ENCODE measurements around the gene MIF4GD.
A peak's percentile ranks its signal among the peaks of the same experiment; 100 is the strongest.
"Not testable (repeated sequence)": the region's sequence is repeated elsewhere in the genome, so short reads cannot be mapped to it uniquely, and the experiment has no call there.

Gene MIF4GD

DNA sequence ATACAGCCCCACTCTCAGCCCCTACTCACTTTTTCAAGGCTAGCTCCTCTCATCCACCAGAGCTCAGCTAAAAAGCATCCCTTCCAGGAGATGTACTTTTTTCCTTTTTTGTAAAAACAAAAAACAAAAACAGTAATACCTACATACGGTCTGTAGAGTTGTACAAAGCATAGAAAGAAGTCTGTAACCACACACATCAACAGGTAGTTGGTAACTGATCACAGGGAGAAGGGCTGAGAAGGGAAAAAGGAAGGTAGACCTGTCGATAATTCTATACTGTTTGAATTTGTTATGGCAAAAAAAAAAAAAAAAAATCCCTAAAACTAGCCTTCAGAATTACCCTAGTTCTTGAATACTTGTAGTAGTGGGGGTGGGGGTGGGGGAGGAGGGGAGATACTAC, 17.3 kb upstream of the MIF4GD start:
- no peak for DNase-seq

DNA sequence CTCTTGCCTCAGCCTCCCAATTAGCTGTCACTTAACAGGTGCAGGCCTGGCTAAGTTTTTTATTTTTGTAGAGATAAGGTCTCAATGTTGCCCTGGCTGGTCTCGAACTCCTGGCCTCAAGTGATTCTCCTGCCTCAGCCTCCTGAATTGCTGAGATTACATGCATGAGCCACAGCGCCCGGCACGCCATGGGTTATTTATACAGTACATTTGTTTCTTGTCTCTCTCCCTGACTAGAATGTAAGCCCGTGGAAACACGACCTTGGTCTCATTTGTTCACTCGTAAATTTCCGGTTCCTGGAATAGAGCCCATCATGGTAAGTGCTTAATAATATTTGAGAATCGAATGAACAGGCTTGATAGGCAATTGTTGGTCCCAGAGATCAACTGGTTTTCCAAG, 16.2 kb upstream of the MIF4GD start:
- DNase-seq: no peak

DNA sequence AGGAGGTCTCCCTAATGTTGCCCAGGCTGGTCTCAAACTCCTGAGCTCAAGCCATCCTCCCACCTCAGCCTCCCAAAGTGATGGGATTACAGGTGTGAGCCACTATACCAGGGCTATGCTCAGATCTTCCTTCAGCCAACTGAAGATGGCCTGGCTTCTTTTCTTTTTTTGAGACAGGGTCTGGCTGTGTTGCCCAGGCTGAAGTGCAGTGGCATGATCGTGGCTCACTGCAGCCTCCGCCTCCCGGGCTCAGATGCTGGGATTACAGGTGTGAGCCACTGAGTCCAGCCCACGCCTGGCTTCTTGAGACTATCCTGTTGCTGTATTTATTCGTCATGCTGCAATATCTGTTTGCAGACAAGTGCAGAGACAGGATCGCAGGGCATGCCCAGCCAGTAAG, 14.1 kb upstream of the MIF4GD start:
- DNase-seq: no peak

DNA sequence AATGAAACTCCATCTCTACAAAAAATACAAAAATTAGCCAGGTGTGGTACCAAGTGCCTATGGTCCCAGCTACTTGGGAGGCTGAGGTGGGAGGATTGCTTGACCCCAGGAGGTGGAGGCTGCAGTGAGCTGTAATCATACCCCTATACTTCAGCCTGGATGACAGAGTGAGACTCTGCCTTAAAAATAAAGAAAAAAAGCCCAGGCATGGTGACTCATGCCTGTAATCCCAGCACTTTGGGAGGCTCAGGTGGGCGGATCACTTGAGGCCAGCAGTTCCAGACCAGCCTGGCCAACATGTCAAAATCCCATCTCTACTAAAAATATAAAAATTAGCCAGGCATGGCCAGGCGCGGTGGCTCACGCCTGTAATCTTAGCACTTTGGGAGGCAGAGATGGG, 9.2 kb upstream of the MIF4GD start:
- DNase-seq: not testable (repeated sequence)

DNA sequence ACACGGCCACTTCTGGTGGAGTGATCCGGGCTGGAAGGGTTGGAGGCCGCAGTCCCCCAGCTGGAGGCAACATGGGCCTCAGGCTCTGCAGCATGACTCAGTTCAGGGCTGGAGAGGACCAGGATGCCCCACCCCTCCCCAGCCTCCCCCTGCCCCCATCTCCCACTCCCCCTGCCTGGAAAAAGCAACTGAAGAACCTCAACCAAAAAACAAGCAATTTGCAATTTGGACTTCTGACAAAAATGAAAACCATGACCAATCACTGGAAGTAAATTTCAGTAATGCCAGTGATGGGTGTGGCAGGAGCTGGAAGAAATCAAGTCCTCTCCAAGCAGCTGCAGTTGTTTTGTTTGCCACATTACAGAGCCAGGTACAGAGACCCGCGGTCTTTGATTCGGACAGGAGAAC, 6.6 kb upstream of the MIF4GD start:
- DNase-seq: no peak

DNA sequence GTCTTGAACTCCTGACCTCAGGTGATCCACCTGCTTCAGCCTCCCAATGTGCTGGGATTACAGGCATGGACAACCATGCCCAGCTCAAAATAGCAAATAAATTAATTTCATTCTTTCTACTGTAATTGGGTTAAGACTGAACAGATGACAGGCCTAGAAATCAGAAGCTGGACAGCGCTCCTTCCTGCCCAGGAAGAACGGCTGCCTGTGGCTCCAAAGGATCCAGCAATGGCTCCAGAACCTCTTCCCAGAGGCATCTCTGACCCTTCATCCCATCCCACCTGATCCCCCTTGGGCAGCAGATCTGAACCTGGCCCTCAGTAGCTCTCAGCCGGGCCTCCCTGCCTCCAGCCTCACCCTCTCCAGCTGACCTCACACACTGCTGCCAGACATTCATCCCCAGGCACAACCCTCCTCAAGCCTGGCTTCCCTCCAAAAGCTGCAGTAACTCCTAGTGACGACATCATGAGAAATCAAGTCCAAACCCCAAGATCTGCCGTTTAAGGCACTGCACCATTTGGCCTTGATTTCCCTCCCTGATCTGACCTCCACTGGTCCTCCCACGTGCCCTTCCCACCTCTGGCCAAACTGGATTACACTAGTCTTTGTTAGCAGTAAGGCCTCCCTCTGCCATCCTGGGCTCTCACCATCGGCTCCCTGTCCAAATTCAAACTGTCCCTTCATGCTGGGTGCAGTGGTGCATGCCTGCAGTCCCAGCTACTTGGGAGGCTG, 3.1 kb upstream of the MIF4GD start:
- no peak for DNase-seq

DNA sequence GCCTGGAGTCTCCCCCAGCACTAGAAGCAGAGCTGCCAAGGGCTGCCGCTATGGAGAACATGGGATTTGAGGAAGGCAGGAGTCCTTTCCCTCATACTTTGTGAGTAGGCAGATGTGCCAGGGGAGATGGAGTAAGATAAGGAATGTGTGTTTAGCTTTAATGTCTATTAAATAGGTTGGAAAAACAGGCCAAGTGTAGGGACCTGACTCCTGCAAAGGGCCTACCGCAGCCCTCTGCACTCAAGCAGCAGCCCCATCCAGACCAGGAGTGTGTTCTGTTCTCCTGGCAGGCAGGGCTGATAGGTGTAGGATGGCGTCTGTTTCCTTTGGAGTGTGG, 1.8 kb upstream of the MIF4GD start:
- no peak for DNase-seq

DNA sequence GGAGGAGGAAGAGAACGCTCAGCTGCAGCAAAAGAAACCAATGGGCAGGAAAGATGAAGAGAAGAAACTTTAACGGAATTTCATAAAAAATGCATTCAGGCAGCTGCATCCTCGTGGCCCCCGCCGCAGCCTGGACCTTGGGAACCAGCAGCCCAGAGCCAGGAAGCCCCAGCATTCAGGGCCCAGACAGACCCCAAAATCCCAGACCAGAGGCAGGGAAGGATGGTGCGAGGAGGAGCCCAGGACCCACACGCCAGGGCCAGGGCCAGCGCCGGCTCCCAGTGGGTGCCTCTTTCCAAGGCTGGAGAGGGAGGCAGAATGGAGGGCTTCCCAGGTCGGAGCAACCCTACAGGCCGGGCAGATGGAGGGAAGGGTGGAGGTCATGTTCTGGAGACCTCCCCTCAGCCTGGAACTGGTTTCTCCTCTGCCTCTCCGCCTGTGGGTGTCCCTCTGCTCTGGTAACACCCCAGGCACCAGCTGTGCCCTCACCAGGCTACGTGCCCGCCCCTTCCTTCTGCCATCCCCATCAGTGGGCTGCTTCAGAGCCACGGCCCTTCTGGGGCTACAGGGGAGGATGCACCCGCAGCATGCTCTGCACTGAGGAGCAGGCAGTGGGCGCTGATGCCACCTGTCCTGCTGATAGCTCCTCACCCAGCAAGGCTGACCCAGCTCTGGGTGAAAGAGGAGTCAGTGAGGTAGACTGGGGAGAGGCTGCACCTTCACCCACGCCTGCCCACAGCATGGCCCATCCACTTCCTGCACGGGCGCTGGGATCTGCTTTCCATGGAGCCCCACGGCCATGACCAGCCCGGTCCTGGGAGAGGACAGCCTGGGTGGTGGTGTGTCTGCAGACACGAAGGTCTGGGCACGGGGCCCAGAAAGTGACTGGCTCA, 1.2 kb upstream of the MIF4GD start:
- DNase-seq: no peak

DNA sequence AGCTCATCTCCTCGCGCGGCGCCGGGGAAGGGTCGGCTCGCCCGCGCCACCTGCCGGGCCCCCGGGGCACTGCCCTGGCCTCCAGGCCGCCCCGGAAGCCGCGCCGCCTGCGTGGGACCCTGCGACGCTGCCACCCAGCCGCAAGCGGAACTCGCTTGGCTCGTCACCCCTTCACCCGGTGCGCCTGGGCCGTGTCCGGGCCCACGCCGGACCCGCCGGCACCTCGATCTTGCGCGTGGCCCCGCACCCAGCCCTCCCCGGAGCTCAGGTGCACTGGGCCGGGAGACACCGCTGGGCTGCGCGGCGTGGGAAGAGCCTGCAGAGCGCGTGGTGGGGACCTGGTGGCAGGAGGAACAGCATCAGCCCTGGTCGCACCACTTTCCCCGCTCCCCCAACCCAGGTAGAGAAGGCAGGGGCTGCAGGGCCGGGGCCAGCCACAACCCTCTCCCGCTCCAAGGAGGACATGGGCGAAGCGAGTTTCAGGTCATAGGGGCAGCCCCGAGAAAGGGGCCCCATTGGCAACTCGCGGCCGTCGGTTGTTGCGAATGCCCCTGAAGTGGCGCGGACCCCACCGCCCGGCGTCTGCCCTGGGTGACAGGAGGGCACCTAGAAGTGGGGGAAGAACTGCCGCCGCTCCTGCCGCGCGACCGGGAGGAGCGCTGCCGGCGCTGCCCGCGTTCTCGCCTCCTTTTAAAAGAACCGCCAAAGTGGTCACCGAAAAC, 363 bp upstream of the MIF4GD start:
- DNase-seq: peak in 1 of 2 experiments; percentile 55

DNA sequence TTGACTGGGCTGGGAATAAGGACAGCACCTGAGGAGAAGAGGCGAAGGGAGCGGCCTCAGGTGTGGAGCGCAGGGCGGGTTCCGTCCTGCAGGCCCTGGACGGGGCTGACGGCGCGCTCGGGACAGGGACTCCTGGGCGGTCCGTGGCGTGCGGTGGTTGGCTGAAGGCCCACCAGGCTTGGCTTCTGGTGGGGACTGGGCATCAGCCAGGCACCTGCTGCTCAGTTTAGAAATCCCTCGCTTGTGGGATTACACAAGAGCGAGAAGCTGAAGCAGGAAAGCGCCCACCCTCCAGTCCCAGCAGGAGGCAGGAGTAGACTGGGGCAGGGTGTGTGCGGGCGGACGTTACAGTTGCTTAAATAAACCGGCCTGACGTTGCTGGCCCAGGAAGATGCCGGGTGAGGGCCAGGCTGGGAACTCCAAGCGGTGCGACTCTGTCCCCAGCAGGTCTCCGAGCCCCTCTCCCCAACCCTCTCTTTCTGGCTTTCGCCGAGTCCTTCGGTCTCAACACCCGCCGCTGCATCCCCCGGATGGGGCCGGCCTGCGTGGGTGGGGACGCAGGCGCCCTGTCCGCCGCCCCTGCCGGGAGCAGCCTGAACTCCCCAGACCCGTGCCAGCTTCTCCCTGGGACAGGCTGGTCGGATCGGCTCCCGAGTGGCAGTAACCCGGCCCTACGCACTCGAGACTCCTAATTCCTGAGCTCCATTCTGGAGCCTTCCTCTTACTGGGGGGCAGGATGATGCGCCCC, 639 bp downstream of the MIF4GD start:
- peak in 1 of 2 experiments; percentile 29 for DNase-seq

DNA sequence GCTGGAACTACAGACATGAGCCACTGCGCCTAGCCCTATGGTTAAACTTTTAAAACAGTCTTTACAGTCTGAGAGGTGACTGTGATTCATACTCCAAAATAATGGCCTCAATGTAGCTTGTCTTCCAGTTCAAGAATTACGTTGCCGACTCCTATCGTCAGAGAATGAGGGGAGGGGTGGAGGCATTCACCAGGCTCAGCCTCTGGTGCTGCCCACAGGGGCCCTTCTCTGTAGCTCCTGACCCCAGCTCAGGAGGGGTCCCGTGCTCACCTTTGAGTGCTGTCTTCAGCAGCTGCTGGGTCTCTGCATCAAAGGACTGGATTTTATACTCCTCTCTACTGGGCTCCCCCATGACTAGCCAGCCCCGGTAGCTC, 1.2 kb downstream of the MIF4GD start:
- DNase-seq: no peak

DNA sequence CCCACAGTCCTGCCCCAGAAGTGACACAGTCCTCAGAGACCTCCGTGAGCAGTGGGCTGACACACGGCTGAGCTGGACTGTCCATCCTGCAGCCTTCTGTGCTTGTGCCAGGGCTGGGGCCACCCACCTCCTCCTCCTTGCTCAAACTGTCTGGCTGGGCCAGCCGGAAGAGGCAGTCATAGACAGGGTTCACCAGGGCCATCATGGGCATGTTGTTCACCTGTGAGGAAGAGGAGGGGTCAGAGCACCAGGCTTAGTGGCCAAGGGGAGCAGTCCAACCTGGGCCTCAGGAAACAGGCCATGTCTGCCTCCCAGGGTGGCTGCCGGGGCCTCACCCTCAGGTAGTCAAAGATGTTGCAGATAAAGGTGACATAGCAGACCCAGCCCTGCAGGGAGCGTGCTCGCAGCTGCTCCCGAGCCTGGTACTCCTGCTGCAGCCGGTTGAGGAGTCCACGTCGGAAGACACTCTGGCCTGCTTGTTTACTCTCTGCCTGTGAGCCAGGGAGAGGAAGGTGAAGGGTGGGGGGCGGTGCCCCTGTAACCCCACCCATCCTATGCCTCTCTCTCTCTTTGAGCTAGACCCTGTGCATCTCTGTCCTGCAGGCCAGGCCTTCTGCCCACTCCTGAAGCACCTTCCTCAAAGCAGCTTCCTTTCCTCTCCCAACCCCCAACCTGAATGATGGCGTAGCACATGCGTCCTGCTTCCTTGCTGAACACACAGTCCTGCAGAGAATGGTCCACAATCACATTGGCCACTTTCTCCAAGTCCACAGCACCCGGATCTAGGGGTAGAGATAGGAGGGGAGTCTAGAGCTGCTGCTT, 3.4 kb downstream of the MIF4GD start:
- no peak for DNase-seq

DNA sequence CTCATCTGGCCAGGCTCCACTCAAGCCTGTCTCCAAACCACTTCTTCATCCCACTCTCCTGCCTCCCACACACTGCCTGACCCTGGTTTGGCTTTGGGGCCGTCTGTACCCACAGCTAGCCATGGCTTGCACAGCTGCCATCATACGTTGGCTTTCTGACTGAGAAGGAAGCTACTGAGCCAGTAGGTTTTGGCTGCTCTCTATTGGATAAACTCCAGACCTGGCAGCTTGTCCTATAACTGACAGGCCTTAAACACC, 3.9 kb downstream of the MIF4GD start:
- DNase-seq: no peak

DNA sequence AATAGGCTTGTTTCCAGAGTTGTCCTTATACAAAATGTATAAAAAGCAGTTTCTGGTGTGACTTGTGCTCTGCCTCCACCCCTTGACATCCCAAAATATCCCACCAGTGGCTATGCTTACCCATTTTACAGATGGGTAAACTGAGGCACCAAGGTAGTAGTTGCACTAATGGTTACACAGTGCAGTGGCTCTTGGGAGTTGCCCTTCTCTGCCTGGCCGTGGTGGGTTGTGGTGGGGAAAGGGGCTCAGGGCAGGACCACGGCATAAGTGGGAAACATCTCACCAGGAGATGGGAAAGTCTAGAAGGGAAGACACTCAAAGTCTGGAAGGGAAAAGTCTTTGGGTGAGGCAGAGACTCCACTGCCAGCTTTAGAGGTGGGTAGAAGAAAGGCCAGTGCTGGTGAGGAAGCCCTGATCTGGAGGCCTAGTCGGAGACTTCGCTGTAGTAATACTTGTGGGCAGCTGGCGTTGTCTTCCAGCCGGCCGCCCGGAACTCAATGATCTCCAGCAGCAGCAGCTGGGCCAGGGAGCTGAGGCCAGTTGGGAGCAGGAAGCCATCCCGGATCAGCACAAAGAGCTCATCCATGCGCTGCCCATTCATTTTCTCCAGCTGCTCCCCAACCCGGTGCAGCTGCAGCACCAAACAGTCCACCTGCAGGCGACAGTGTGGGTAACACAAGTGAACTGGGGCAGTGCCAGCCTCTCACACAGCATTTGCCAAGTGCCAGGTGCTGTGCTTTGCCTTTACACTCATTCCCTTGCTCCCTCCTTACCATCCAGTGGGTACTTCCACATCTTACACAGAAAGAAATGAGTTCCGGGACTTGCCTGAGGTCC, 4.5 kb downstream of the MIF4GD start:
- no peak for DNase-seq

DNA sequence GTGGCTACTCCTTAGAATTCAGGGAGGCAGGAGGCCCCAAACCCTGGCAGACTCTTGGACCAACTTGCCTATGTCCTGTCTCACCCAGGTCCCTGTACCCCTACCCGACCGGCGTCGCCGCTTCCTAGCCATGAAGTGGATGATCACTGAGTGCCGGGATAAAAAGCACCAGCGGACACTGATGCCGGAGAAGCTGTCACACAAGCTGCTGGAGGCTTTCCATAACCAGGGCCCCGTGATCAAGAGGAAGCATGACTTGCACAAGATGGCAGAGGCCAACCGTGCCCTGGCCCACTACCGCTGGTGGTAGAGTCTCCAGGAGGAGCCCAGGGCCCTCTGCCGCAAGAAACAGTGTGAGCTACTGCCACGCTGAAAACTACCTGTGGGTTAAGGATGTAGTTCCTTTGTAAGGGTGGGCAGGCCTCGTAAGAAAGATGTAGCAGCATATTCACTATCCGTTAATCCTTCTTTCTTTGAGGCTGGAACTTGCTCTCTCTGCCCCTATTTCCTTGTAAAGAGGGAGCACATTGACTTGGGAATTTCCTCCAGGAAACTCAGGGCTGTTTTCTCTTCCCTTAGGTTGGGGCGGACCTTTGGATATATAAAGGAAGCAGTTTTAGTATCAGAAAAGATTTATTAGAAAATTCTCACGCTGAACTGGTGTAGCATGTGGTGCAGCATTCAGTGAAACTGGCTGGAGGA, 5.3 kb downstream of the MIF4GD start:
- no peak for DNase-seq

DNA sequence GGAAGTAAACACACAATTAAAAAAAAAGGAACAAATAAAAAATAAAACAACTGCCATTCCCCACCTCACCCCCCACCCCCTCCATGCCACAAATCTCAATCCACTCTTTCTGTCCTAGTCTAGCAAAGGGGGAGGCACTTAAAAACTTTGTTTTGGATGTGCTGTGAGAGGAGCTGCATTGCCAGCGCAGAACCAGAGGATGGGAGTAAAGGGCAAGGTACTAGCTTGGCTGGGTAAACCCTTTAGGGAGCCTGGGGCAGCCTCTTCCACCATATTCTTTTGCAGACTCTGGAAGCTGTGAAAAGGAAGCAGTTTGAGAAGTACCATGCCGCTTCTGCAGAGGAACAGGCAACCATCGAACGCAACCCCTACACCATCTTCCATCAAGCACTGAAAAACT, 8.0 kb downstream of the MIF4GD start:
- no peak for DNase-seq

DNA sequence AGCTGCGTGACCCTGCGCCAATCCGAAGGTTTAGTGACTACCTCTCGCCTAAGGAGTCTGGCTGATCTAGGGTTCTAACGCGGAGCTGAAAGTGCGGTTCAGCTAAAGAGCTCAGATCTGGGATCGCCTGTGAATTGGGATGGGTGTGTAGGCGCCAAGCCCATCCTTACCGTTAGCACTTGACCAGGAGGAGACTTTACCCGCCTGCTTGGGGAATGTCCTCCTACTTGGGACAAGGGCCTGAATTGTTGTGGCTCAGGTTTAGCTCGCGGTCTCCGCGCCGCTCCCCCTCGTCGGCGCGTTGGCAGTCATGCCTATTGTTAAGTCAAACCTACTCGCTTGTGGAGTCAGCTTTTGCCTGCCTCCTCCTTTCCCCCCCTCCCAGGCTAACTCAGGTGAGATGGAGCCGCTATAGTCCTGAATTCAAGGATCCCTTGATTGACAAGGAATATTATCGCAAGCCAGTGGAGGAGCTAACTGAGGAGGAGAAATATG, 8.9 kb downstream of the MIF4GD start:
- DNase-seq: no peak

DNA sequence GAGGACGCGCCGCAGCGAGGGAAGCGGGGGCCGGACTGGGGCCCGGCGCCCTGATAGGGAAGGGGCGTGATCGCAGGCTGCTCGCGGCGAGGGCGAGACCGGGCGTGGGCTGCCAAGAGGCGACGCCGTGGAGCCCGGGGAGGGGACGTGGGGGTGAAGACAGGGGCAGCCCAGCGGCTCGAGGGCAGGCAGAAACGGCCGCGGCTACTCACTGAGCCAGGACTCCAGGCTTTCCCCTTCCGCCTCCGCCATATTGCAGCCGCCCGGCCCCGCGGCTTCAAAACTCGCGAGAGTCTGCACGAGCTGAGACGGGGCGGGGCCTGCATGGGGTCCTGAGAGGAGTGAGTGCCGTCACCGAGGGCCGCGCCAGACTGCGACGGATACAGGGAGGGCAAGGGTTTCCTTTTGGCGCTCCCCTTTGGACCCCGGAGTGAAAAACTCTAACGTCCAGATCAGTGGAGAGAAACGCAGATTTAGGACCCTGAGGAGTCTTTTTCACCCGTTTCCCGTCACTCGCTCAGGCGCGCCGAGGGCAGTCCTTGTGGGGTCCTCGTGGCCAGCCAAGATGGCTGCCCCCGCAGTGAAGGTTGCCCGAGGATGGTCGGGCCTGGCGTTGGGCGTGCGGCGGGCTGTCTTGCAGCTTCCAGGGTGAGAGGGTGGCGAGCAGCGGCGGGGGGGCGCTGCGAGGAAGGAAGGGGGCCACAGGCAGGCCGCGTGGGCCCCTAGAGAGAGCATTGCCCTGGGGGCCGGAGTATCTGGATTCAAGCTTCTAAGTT, 9.5 kb downstream of the MIF4GD start, which contains the start of the genes GGA3 and MRPS7:
Gene GGA3, minus strand, starts transcription at position 271 of the 776 bp plus-strand sequence. Its CDS starts 19 bp downstream, at position 252.
Gene MRPS7, plus strand, starts transcription at position 544 of the 776 bp plus-strand sequence. Its CDS starts 22 bp downstream, at position 566.
- peak; percentile 83 to 87 for DNase-seq

DNA sequence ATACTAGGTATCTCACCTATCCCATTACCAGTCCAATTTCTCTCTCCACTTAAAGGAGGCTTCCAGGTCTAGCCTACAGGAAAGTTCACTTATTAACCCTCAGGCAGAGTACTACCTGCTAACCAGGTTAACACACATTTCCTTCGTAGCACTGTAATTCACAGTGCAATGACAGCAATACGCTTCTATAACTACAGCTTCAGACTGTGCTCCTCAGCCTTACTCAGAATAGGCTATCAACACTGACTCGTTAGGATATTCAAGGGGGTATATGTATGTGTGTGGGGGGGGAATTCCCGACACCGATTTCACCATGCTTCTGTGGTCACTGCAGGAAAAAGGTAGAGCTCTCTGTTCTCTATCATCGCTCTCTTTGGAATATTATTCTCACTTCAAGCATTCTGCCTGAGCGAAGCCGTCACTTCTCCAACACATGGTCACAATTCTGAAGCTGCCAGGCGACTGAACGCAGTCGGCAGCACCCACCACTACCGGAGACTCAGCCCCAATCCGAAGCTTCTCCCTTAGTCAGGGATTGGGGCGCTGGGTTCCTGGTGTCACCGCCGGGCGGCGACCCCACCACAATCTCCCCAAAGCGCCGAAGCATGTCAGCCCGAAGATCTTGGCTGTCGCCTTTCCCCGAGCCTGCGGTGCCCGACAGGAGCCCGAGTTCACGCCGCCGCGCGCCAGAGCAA, 10.2 kb downstream of the MIF4GD start:
- no peak for DNase-seq

Measured in NCI-H187 (cell line).